ENCODE results near the gene CCDC57.

DNA sequence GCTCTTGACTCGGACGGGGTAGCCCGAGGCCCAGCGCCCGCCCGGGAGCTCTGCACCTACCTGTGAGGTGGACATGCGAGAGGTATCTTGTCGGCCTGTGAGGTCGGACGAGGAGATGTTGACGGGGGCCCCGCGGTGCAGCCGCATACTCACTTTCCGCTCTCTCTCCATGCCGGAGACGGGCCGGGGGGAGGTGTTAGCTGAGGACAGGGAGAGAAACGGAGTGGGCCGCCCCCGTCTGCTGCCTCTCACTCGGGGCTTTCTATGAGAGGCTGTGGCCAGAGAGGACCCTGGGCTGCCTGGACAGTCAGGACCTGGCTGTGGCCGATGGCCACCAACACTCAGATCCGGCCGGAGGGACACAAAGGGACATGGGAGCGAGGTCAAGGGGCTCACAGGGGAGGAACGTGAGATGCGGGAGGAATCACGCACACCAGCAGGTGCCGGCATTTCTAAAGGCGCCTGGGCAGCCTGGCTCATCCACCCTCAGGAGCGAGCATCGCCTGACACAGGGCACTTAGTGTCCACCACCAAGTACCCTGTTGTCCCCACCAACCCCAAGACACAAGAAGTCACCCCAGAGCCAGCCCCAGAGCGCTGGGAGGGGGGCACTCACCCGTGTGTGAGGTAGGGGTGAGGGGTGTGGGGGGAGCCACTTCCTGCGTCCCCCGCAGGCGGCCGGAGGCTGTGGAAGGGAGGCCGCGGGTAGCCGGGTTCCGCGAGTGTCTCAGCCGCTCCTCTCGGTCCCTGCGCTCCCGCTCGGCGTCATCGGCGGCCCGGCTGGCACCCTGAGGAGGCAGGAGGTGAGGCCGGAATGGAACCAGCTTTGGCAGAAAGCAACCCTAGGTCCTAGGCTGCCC is 36.4 kb upstream of the CCDC57 start:
- TF ChIP-seq, protein P1, sequence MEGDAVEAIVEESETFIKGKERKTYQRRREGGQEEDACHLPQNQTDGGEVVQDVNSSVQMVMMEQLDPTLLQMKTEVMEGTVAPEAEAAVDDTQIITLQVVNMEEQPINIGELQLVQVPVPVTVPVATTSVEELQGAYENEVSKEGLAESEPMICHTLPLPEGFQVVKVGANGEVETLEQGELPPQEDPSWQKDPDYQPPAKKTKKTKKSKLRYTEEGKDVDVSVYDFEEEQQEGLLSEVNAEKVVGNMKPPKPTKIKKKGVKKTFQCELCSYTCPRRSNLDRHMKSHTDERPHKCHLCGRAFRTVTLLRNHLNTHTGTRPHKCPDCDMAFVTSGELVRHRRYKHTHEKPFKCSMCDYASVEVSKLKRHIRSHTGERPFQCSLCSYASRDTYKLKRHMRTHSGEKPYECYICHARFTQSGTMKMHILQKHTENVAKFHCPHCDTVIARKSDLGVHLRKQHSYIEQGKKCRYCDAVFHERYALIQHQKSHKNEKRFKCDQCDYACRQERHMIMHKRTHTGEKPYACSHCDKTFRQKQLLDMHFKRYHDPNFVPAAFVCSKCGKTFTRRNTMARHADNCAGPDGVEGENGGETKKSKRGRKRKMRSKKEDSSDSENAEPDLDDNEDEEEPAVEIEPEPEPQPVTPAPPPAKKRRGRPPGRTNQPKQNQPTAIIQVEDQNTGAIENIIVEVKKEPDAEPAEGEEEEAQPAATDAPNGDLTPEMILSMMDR (IDR thresholded peaks at IDR 0.05; ENCODE audit: low read depth, low read length, poor library complexity, severe bottlenecking): no peak
- no peak for TF ChIP-seq EZH2phosphoT487 (IDR thresholded peaks at IDR 0.05; ENCODE audit: borderline replicate concordance, low read length)
